H7 (cell line): ENCODE data around the gene AKT1S1. TPM values are rescaled to one million over a fixed set of nuclear protein-coding genes. Genes with fewer than 3 reads are reported as not detected.
"Not testable (repeated sequence)": the region's sequence is repeated elsewhere in the genome, so short reads cannot be mapped to it uniquely, and the experiment has no call there.

Experiments
- DNase-seq: peaks from one replicate; pipeline ENCODE4 v3.0.0; 2012
- H3K27me3 ChIP-seq: 2 replicates; pipeline ENCODE4 v1.6.0; 2011; ENCODE audit warnings: mild to moderate bottlenecking, low read length; ENCODE audit not compliant: control insufficient read depth, insufficient read depth
- H3K36me3 ChIP-seq: replicated peaks from 2 replicates; pipeline ENCODE4 v1.5.1; 2011; ENCODE audit warnings: low read length; ENCODE audit not compliant: control insufficient read depth, insufficient read depth
- H3K4me3 ChIP-seq: 2 replicates; pipeline ENCODE4 v1.5.1; 2011; ENCODE audit warnings: low read depth, mild to moderate bottlenecking, control low read depth, low read length, moderate library complexity; ENCODE audit not compliant: insufficient read depth
- total RNA-seq: library from RNA; depleted of rRNA; stranded (reverse); fragments of >200 nt; shearing (Covaris generic); gene quantifications from 2 replicates; pipeline ENCODE4 v1.2.3, GENCODE V29; 2014

AKT1S1 gene
- total RNA-seq, 1 experiment from 2014 or later = 12.9 TPM

DNA sequence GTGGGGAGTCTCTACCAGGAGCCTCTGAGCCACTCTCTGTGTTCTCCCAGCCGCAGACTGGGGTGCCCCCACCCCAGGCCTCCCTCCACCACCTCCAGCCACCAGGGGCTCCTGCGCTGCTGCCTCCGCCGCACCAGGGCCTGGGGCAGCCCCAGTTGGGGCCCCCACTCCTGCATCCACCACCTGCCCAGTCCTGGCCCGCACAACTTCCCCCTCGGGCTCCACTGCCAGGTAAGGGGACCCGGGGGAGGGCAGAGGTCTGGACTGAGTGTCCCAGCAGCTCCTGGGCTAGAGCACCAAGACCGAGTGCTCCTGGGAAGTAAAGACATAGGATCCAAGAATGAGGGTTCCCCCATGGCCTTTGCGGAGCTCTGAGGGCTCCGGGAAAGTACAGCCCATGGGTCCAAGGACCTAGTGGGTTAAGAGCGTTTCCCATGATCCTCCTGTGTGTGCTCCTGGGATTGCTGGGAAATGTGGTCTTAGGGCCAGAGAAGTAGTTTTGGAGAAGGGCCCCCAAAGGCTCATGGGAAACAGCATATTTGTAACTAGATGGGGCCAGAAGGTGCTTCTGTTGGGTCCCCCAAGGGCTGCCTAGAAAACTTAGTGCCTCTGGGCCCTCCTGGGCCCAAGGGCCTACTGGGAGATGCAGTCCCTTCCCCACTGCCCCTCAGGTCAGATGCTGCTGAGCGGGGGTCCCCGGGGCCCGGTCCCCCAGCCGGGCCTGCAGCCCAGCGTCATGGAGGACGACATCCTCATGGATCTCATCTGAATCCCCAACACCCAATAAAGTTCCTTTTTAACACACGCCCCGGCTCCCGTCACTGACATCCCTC is 40.8 kb downstream of the AKT1S1 start:
- peak; percentile 57 for DNase-seq
- H3K27me3 ChIP-seq = no peaks in the 10 kb centered on the region
- peaks cover 25% of the 10 kb centered on the region for H3K36me3 ChIP-seq
- no peak overlapping the region for H3K4me3 ChIP-seq

DNA sequence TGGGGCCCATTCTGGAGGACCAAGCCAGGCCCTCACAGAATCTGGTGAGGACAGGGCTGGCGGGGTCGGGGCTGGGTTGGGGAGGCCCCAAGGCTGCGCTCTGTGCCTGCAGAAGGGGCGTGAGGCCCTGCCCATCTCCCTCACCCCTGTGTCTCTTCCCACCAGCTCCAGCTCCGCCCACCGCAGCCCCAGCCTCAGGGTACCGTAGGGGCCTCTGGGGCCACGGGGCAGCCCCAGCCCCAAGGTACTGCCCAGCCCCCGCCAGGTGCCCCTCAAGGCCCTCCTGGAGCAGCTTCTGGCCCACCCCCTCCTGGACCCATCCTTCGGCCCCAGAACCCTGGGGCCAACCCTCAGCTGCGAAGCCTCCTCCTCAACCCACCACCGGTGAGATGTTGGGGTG is 41.6 kb downstream of the AKT1S1 start:
- peak; percentile 49 for DNase-seq
- H3K27me3 ChIP-seq = no peaks in the 10 kb centered on the region
- H3K36me3 ChIP-seq = peaks cover 26% of the 10 kb centered on the region
- no peak overlapping the region for H3K4me3 ChIP-seq

DNA sequence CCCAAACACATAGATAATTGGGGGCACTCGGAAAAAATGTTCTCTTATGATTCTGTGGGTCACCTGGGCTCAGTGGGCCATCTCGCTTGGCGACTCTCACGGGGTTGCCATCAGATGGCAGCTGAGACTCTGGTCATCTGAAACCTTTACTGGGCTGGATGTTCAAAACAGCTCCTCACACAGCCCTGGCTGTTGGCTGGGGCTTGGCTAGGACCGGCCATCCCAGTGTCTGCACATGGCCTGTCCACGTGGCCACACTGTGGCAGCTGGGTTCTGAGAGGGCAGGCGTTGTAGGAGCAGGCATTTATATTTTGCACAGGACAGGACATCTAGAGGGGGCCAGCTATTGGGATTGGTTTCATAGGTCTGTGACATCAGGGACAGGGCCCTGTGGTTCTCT is 43.6 kb downstream of the AKT1S1 start:
- DNase-seq = no peak
- peaks cover 21% of the 10 kb centered on the region for H3K36me3 ChIP-seq

GRCh38 chr19:49832556-49832955 is 44.6 kb downstream of the AKT1S1 start:
- no peak for DNase-seq
- Histone ChIP-seq H3K36me3 (peaks cover 18% of the 10 kb centered on the region), H3K27me3 (no peaks in the 10 kb centered on the region), H3K4me3 (no peak overlapping the region)

More for the DNA sequence above, 43.6 kb downstream of the AKT1S1 start:
- Histone ChIP-seq H3K4me3 (no peak overlapping the region), H3K27me3 (no peaks in the 10 kb centered on the region)

DNA sequence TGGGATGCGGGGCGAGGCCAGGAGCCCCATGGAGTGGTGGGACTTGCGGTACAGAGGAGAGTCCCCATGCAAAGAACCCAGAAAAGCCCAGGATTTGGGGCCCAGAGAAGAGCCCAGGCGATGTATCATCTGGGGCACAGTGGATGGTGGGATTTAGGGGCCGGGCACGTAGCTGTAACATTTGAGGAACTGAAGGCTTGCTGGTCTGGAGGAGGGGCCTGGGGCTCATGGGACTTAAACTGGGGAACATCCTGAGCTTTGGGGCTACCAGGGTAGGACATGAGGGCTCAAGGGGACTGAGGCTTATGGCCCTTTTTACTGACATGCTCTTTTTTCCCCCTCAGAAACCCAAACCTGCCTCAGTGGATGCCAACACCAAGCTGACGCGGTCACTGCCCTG is 45.6 kb downstream of the AKT1S1 start:
- H3K27me3 ChIP-seq = no peaks in the 10 kb centered on the region
- peak; percentile 38 for DNase-seq
- H3K4me3 ChIP-seq = no peak overlapping the region
- H3K36me3 ChIP-seq = peaks cover 18% of the 10 kb centered on the region

- peaks cover 15% of the 10 kb centered on the region for H3K36me3 ChIP-seq
- no peaks in the 10 kb centered on the region for H3K27me3 ChIP-seq
- DNase-seq = peak; percentile 47
- no peak overlapping the region for H3K4me3 ChIP-seq
Observed at GRCh38 chr19:49830766-49831165, 46.4 kb downstream of the AKT1S1 start.

DNA sequence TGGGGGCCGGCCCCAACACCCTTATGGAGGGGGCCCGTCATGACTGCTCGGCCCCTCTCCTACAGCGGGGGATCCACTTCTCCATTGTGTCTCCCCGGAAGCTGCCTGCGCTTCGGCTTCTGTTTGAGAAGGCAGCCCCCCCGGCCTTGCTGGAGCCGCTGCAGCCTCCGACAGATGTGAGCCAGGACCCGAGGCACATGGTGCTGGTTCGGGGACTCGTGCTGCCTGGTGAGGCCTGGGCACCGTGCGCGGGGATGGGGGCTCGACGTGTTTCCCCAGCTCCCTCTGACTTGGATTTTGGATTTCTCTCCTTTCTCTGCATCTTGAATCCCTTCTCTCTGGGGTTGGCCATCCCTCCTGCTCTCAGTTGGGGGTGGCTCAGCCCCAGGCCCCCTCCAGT is 47.4 kb downstream of the AKT1S1 start:
- DNase-seq = no peak
- Histone ChIP-seq H3K27me3 (no peaks in the 10 kb centered on the region), H3K36me3 (peaks cover 12% of the 10 kb centered on the region), H3K4me3 (no peak overlapping the region)

DNA sequence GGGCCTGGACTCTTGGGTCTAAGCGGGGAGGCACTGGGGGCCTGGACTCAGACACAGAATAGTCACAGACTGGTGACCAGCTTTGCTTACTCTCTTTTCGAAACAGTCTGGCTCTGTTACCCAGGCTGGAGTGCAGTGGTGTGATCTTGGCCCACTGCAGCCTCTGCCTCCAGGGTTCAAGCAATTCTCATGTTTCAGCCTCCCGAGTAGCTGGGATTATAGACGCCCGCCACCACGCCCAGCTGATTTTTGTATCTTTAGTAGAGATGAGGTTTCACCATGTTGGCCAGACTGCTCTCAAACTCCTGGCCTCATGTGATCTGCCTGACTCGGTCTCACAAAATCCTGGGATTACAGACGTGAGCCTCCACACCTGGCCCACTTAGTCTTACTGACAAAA is 48.0 kb downstream of the AKT1S1 start:
- DNase-seq = no peak
- H3K36me3 ChIP-seq = peaks cover 9% of the 10 kb centered on the region
- H3K27me3 ChIP-seq = no peaks in the 10 kb centered on the region
- H3K4me3 ChIP-seq = no peak overlapping the region

DNA sequence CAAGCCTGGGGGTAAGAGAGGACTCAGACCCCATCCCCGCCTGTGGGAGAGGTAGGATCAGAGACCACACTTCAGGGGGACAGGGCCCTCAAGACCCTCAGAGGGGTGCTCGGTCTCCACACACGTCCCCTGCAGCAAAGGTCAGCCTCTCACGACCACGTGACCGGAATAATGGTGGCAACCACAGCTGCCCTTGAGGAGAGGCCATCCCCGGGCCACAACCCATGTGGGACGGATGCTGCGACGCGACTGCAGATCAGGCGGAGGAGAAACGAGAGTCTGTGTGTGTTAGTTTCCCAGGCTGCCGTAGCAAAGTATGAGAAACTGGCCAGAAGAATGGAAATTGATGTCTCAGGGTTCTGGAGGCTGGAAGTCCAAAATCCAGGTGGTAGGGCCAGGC is 50.1 kb downstream of the AKT1S1 start:
- Histone ChIP-seq H3K36me3 (peaks cover 2% of the 10 kb centered on the region), H3K27me3 (no peaks in the 10 kb centered on the region), H3K4me3 (no peak overlapping the region)
- DNase-seq = no peak

GRCh38 chr19:49824662-49825061 is 52.5 kb downstream of the AKT1S1 start:
- Histone ChIP-seq H3K27me3 (no peaks in the 10 kb centered on the region), H3K36me3 (no peaks in the 10 kb centered on the region; the same call in none of the 2 replicates), H3K4me3 (no peak overlapping the region)
- no peak for DNase-seq

DNA sequence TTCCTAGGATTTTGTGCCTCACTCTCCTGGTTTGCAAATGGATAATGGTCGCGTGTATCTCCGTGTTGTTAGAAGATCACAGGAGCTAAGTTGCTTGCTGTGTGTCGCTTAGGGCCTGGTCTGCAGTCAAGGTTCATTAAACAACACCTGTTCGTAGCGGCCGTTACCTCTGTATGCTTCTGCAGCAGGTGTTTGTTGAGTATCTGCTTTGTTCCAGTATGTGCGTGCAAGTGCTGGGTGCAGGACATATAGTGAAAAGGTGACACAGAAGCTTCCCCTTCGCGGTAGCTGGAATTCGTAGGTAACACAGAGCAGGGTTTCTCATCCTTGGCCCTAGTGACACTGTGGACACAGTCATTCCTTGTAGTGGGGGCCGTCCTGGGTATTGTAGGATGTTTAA is 53.7 kb downstream of the AKT1S1 start:
- H3K27me3 ChIP-seq = no peaks in the 10 kb centered on the region
- no peak for DNase-seq
- H3K36me3 ChIP-seq = no peaks in the 10 kb centered on the region; the same call in none of the 2 replicates
- no peak overlapping the region for H3K4me3 ChIP-seq

DNA sequence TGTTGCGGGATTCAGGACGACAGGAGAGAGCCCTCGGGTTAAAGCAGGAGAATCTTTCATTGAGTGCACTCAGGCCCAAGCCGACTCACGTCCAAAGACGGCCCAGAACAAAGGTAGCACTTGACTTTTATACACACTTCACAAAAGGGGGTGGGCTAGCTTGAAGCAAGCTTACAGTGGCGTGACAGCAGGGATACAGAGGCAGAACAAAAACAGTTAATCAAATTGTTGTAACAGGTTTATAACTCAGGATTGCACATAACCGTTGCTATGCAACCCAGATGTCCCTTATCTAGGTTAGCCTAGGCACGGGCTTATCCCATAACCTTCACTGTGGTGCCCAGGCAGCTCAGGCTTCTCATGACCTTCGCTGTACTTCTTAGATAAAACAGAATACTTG is 57.0 kb downstream of the AKT1S1 start:
- no peak for DNase-seq
- Histone ChIP-seq H3K27me3 (no peaks in the 10 kb centered on the region), H3K36me3 (no peaks in the 10 kb centered on the region; the same call in none of the 2 replicates), H3K4me3 (no peak overlapping the region)

DNA sequence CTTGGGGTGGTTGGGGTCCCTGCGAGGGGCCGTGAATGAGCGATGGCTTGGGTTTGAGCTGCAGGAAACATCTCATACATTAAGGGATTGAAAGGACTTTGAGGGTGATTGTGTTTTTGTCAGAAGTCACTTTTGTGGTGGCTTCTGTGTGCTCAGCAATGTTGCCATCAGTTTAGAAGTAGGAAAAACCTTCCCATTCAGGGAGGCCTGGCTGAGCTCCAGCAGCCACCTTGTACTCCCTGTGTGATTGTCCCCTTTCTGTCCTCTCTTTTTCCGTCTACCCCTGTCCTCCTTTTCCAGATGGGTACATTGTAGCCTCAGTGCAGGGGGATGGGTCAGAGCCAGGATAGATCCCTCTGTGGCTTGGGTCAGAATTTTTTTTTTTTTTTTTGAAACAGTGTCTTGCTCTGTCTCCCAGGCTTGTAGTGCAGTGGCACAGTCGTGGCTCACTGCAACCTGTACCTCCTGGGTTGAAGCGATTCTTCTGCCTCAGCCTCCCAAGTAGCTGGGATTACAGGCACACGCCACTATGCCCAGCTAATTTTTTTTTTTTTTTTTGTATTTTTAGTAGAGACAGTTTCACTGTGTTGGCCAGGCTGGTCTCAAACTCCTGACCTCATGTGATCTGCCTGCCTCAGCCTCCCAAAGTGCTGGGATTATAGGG is 57.6 kb downstream of the AKT1S1 start:
- H3K27me3 ChIP-seq, DNase-seq: not testable (repeated sequence)

More for the DNA sequence above, 57.6 kb downstream of the AKT1S1 start:
- not testable (repeated sequence) for H3K36me3 ChIP-seq, H3K4me3 ChIP-seq
